DND-41 (cell line): ENCODE data around the gene TAL1.

Experiments
- CTCF ChIP-seq: IDR thresholded peaks from 2 replicates; pipeline ENCODE4 v1.5.1; 2012; ENCODE audit warnings: borderline replicate concordance, low read length, moderate library complexity, mild to moderate bottlenecking; ENCODE audit not compliant: poor library complexity, severe bottlenecking; ENCODE audit errors: extremely low read depth
- EZH2 ChIP-seq: IDR thresholded peaks from 3 replicates; pipeline ENCODE4 v1.6.1; 2012; ENCODE audit warnings: borderline replicate concordance, low read depth, mild to moderate bottlenecking, moderate library complexity, low read length, inconsistent platforms; ENCODE audit not compliant: severe bottlenecking

- TF ChIP-seq CTCF (no peak), EZH2 (no peak)
Measured at GRCh38 chr1:47222476-47222875, 9.5 kb downstream of the TAL1 start.
